GM18873 (cell line): Measurements from ENCODE around the gene ZBTB7C.

Experiments used
- ATAC-seq: cut with Tn5 transposase; IDR thresholded peaks from one replicate; pipeline ENCODE4 v1.9.1; 2021; ENCODE audit warnings: mild to moderate bottlenecking, moderate library complexity, moderate number of reproducible peaks; ENCODE audit not compliant: unreplicated experiment, low FRiP score

ZBTB7C gene

GRCh38 chr18:48173557-48173956 is 235.6 kb downstream of the ZBTB7C start:
- no peak for ATAC-seq

GRCh38 chr18:48172226-48173006 is 236.8 kb downstream of the ZBTB7C start:
- ATAC-seq: no peak

- ATAC-seq: no peak
Measured at GRCh38 chr18:48171490-48172188, 237.5 kb downstream of the ZBTB7C start.

- ATAC-seq: no peak
Measured at GRCh38 chr18:48170651-48171050, 238.5 kb downstream of the ZBTB7C start.

GRCh38 chr18:48168861-48169260 is 240.3 kb downstream of the ZBTB7C start:
- no peak for ATAC-seq

GRCh38 chr18:48167897-48168253 is 241.3 kb downstream of the ZBTB7C start:
- no peak for ATAC-seq

- no peak for ATAC-seq
Measured at GRCh38 chr18:48166336-48166875, 242.8 kb downstream of the ZBTB7C start.

- ATAC-seq: no peak
Measured at GRCh38 chr18:48165111-48165866, 243.9 kb downstream of the ZBTB7C start.

- ATAC-seq: no peak
Measured at GRCh38 chr18:48164701-48165100, 244.5 kb downstream of the ZBTB7C start.

- ATAC-seq: no peak
Measured at GRCh38 chr18:48164116-48164515, 245.1 kb downstream of the ZBTB7C start.

GRCh38 chr18:48163738-48164115 is 245.5 kb downstream of the ZBTB7C start:
- ATAC-seq: no peak

GRCh38 chr18:48162956-48163737 is 246.0 kb downstream of the ZBTB7C start:
- no peak for ATAC-seq

GRCh38 chr18:48161911-48162698 is 247.1 kb downstream of the ZBTB7C start:
- no peak for ATAC-seq

GRCh38 chr18:48161191-48161910 is 247.8 kb downstream of the ZBTB7C start:
- no peak for ATAC-seq

- ATAC-seq: no peak
Measured at GRCh38 chr18:48160622-48161021, 248.6 kb downstream of the ZBTB7C start.

GRCh38 chr18:48159816-48160215 is 249.4 kb downstream of the ZBTB7C start:
- ATAC-seq: no peak

GRCh38 chr18:48158721-48159120 is 250.5 kb downstream of the ZBTB7C start:
- no peak for ATAC-seq

GRCh38 chr18:48157956-48158355 is 251.2 kb downstream of the ZBTB7C start:
- no peak for ATAC-seq

GRCh38 chr18:48155856-48156255 is 253.3 kb downstream of the ZBTB7C start:
- no peak for ATAC-seq
